AG10803 (cell line): Measurements from ENCODE around the gene ATF5.
"Not testable (repeated sequence)": the region's sequence is repeated elsewhere in the genome, so short reads cannot be mapped to it uniquely, and the experiment has no call there.

Experiments
- DNase-seq: peaks from one replicate; pipeline ENCODE4 v3.0.0; 2010; ENCODE audit warnings: low read depth
- H3K4me3 ChIP-seq: 2 replicates; pipeline ENCODE4 v1.5.1; 2011; ENCODE audit warnings: mild to moderate bottlenecking, low read length, control low read depth
- TF ChIP-seq, protein P1 (sequence below): conservative IDR thresholded peaks from 2 replicates; pipeline ENCODE4 v1.5.1; 2011; ENCODE audit warnings: mild to moderate bottlenecking, low read length, control low read depth, inconsistent platforms

Gene ATF5

GRCh38 chr19:49924004-49924880 lies 4.8 kb upstream of the ATF5 start:
- DNase-seq = peak; percentile 41
- H3K4me3 ChIP-seq = no peak overlapping the region
- TF ChIP-seq, protein P1, sequence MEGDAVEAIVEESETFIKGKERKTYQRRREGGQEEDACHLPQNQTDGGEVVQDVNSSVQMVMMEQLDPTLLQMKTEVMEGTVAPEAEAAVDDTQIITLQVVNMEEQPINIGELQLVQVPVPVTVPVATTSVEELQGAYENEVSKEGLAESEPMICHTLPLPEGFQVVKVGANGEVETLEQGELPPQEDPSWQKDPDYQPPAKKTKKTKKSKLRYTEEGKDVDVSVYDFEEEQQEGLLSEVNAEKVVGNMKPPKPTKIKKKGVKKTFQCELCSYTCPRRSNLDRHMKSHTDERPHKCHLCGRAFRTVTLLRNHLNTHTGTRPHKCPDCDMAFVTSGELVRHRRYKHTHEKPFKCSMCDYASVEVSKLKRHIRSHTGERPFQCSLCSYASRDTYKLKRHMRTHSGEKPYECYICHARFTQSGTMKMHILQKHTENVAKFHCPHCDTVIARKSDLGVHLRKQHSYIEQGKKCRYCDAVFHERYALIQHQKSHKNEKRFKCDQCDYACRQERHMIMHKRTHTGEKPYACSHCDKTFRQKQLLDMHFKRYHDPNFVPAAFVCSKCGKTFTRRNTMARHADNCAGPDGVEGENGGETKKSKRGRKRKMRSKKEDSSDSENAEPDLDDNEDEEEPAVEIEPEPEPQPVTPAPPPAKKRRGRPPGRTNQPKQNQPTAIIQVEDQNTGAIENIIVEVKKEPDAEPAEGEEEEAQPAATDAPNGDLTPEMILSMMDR = no peak

DNA sequence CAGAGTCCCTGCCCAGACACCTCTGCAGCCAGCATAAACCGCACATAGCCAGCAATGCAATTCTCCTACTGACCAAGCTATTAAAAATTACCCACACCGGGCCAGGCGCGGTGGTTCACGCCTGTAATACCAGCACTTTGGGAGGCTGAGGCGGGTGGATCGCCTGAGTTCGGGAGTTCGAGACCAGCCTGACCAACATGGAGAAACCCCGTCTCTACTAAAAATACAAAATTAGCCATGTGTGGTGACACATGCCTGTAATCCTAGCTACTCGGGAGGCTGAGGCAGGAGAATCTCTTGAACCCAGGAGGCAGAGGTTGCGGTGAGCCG lies 4.2 kb upstream of the ATF5 start:
- H3K4me3 ChIP-seq, DNase-seq: not testable (repeated sequence)

GRCh38 chr19:49925486-49925885 lies 3.5 kb upstream of the ATF5 start:
- DNase-seq = no peak
- TF ChIP-seq, protein P1 = no peak
- H3K4me3 ChIP-seq = no peak overlapping the region

- H3K4me3 ChIP-seq = no peak overlapping the region
- TF ChIP-seq, protein P1 = no peak
- no peak for DNase-seq
Observed at GRCh38 chr19:49926515-49926914, 2.5 kb upstream of the ATF5 start.

DNA sequence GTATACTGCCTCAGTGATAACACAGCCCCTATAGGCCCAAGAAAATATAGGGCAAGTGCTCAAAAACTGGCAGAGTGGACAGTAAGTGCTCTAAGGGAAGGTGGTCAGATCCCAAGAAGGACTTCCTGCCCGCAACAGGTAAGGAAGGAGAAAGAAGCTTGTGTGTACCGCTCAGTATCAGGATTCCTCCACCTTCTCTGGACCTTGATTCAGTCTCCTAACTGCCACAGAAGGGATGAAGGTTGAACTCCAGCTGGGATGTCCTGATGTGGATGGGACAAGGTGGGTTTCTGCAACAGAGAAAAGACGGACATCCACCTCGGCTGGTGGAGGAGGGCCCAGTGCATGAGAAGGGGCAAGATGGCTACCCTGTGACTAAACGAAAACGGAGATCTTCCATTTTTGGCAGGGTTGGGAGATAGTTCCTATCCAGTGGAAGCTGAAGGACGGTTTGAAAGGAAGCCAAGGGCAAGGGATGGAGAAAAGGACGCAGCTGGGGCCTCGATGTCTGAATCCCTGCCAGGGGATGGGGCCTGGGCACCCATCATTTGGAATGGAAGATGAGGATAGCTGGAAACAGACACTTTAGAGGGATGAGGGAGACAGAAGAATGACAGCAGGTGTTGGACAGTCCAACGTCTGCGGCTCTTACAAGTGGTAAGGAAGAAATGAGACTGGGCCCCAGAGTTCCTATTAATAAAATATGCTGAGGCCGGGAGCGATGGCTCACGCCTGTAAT lies 1.3 kb upstream of the ATF5 start:
- DNase-seq = no peak
- H3K4me3 ChIP-seq = peak overlapping the region; percentile 12; the same call in 1 of the 2 replicates
- TF ChIP-seq, protein P1 = no peak

GRCh38 chr19:49929611-49930482 lies 842 bp downstream of the ATF5 start:
- TF ChIP-seq, protein P1 = no peak
- DNase-seq = peak; percentile 95
- peak overlapping the region; percentile 92 for H3K4me3 ChIP-seq

- TF ChIP-seq, protein P1 = no peak
- peak overlapping the region; percentile 92 for H3K4me3 ChIP-seq
- DNase-seq = no peak
Observed at GRCh38 chr19:49930483-49931011, 1.5 kb downstream of the ATF5 start.
